ENCODE data around the gene MTMR3. TPM values are rescaled to one million over a fixed set of nuclear protein-coding genes. Genes with fewer than 3 reads are reported as not detected.

The MTMR3 gene
- polyA plus RNA-seq, 1 experiment = 32.8 TPM

DNA sequence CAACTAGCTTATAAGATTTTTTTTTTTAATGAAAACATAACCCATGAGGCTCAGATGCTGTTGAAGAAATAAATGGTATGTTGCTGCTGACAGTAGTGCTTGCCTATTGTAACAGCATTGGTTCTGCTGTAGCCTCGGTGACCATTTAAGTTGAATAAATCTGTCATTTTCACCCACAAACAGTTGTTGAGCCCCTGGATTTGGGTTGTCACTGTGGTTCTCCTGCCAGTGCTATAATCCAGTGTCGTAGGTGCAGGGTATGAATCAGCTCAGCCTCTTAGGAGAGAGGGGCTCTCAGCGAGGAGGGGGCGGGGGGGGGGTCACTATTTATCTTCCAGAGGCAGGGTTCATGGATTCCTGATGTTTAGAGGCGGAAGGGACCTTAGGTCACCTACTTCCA lies 147.4 kb downstream of the MTMR3 start:
- H3K27me3 ChIP-seq (ENCODE audit: control insufficient read depth, insufficient read depth, low read length) = no peaks in the 10 kb centered on the region
- H3K36me3 ChIP-seq (ENCODE audit: control insufficient read depth, insufficient read depth, low read length) = peaks cover 16% of the 10 kb centered on the region
- TF ChIP-seq, protein P1, sequence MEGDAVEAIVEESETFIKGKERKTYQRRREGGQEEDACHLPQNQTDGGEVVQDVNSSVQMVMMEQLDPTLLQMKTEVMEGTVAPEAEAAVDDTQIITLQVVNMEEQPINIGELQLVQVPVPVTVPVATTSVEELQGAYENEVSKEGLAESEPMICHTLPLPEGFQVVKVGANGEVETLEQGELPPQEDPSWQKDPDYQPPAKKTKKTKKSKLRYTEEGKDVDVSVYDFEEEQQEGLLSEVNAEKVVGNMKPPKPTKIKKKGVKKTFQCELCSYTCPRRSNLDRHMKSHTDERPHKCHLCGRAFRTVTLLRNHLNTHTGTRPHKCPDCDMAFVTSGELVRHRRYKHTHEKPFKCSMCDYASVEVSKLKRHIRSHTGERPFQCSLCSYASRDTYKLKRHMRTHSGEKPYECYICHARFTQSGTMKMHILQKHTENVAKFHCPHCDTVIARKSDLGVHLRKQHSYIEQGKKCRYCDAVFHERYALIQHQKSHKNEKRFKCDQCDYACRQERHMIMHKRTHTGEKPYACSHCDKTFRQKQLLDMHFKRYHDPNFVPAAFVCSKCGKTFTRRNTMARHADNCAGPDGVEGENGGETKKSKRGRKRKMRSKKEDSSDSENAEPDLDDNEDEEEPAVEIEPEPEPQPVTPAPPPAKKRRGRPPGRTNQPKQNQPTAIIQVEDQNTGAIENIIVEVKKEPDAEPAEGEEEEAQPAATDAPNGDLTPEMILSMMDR (IDR thresholded peaks at IDR 0.05; ENCODE audit: insufficient read depth, low read depth, low read length) = no peak
- POLR2A ChIA-PET = no interaction called here
- CTCF ChIA-PET = interaction anchor here (1.6 to 2.0 kb wide), 3 partner anchors 10 to 58 kb away, joined by 3 to 9 read pairs (median 4); no protein-coding TSS in a partner anchor
- no peak for DNase-seq (ENCODE audit: low read depth)
- H3K4me3 ChIP-seq (ENCODE audit: low read depth, low read length) = no peak overlapping the region

DNA sequence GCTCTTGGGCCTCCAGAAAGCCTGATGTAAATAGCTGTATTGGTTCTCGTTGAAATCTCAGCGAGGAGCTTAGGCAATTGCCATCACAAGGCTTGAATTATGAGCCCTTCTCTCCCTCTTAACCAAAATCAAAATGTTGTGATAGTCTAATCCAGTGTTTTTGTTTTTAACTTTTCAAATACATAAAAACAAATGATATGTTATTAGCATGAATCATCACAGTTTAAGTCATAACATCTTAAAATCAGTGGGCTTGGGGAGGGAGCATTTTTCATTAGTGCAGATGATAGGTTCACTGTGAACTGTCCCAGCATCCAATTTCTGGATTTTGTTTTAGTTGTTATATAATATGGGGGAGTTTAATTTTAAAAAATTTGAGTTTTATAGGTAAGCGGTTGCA lies 148.4 kb downstream of the MTMR3 start:
- no peak for DNase-seq (ENCODE audit: low read depth)
- ChIA-PET POLR2A (no interaction called here), CTCF (interaction anchor here (1.6 to 2.0 kb wide), 2 partner anchors 26 to 57 kb away, joined by 4 to 9 read pairs; no protein-coding TSS in a partner anchor)
- TF ChIP-seq, protein P1 (IDR thresholded peaks at IDR 0.05; ENCODE audit: insufficient read depth, low read depth, low read length) = no peak
- H3K36me3 ChIP-seq (ENCODE audit: control insufficient read depth, insufficient read depth, low read length) = peaks cover 7% of the 10 kb centered on the region
- no peaks in the 10 kb centered on the region for H3K27me3 ChIP-seq (ENCODE audit: control insufficient read depth, insufficient read depth, low read length)
- H3K4me3 ChIP-seq (ENCODE audit: low read depth, low read length) = no peak overlapping the region

DNA sequence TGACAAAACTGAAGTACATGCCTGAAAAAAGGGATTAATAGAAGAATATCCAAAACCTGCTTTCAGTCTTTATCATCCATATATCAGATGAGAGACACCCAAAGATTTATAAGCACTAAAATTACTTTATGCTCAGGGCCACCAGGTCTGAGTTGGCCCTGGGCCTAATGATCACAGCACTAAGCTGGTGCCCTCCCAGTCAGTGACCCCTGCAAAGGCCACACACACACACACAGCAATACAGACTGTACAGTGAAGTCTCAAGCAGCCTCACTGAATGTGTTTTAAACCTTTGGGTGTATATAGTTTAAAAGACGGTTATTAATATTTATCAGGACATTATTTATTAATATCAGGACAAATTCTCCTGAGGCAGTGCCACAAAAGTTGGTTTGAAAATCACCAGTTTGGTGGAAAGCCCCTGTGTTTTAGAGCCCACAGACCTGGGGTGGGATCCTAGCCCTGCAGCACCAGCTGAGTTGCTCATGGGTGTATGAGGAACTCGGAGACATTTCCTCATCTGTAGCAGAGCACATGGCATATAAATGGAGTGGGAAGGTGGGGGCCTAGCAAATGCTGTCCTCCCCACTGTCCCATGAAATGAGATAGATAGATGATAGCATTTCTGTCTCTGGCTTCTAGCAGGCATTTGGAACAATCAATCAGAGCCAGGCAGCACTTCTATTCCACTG lies 148.9 kb downstream of the MTMR3 start:
- TF ChIP-seq, protein P1 (IDR thresholded peaks at IDR 0.05; ENCODE audit: insufficient read depth, low read depth, low read length) = no peak
- Histone ChIP-seq H3K4me3 (ENCODE audit: low read depth, low read length) (no peak overlapping the region), H3K36me3 (ENCODE audit: control insufficient read depth, insufficient read depth, low read length) (peaks cover 4% of the 10 kb centered on the region), H3K27me3 (ENCODE audit: control insufficient read depth, insufficient read depth, low read length) (no peaks in the 10 kb centered on the region)
- ChIA-PET CTCF (interaction anchor here (2.0 kb wide), 1 partner anchor 26 kb away, joined by 9 read pairs; no protein-coding TSS in a partner anchor), POLR2A (no interaction called here)
- DNase-seq (ENCODE audit: low read depth) = no peak

DNA sequence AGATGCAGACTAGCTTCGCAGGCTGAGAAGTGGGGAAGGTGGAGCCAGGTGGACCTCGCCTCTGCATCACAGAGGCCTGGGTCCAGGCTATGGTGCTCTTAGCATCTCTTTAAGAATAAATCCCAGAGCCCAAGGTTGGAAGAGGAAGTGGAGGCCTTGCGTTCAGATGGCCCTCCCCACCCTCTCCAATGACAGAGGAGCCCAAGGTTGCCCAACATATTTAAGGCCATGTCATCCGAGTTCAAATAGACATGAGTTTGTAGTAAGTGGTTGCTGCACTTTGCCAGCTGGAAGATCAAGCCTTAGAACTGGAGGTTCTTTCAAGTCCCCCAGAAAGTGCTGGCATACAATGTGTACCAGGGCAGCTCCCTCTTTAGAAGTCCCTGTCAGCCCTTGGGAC lies 150.2 kb downstream of the MTMR3 start:
- TF ChIP-seq, protein P1 (IDR thresholded peaks at IDR 0.05; ENCODE audit: insufficient read depth, low read depth, low read length) = no peak
- CTCF ChIA-PET = interaction anchor here (0.5 kb wide), 1 partner anchor 352 kb away, joined by 3 read pairs; no protein-coding TSS in a partner anchor
- POLR2A ChIA-PET = interaction anchor here (0.7 kb wide), 1 partner anchor 479 kb away, joined by 3 read pairs; the partner anchor contains the start of gene THOC5
- Histone ChIP-seq H3K27me3 (ENCODE audit: control insufficient read depth, insufficient read depth, low read length) (no peaks in the 10 kb centered on the region), H3K4me3 (ENCODE audit: low read depth, low read length) (no peak overlapping the region), H3K36me3 (ENCODE audit: control insufficient read depth, insufficient read depth, low read length) (no peaks in the 10 kb centered on the region)
- DNase-seq (ENCODE audit: low read depth) = no peak

DNA sequence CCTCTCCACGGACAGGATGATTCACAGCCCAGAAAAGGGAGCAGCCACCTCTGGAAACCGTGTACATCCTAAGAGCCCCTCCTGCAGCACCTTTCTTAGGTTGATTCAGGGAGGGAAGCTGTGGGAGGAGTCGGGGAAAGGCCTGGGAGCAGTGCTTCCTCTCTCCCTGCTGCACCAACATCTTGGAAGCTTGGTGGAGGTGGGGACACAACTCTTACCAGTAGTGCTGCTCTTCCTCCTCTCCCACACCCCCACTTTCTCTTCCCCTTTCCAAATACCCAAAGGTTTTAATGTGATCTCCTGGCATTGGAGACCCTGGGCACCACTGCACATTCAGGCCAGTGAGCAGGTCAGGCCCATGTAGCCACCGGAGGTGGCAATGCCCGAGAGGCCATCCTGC lies 150.9 kb downstream of the MTMR3 start:
- TF ChIP-seq, protein P1 (IDR thresholded peaks at IDR 0.05; ENCODE audit: insufficient read depth, low read depth, low read length) = no peak
- POLR2A ChIA-PET = interaction anchor here (0.7 kb wide), 1 partner anchor 480 kb away, joined by 3 read pairs; the partner anchor contains the start of gene THOC5
- no peaks in the 10 kb centered on the region for H3K36me3 ChIP-seq (ENCODE audit: control insufficient read depth, insufficient read depth, low read length)
- CTCF ChIA-PET = interaction anchor here (0.5 kb wide), 1 partner anchor 353 kb away, joined by 3 read pairs; no protein-coding TSS in a partner anchor
- no peak for DNase-seq (ENCODE audit: low read depth)
- no peaks in the 10 kb centered on the region for H3K27me3 ChIP-seq (ENCODE audit: control insufficient read depth, insufficient read depth, low read length)
- no peak overlapping the region for H3K4me3 ChIP-seq (ENCODE audit: low read depth, low read length)

Data from BJ (cell line).